Measurements from ENCODE around the gene SYT6. TPM values are rescaled to one million over a fixed set of nuclear protein-coding genes. Genes with fewer than 3 reads are reported as not detected.

SYT6 gene
- total RNA-seq, 1 experiment from 2014 or later: not detected

- no peaks in the 10 kb centered on the region for H3K9me3 ChIP-seq (ENCODE audit: control insufficient read depth, insufficient read depth, low read depth, low read length)
- H3K4me1 ChIP-seq (ENCODE audit: control insufficient read depth, insufficient read depth, low read length): no peaks in the 10 kb centered on the region
- no peak for DNase-seq (ENCODE audit: low read depth, low spot score)
- ATAC-seq: no peak
- in situ Hi-C loops (cut with HindIII; ENCODE audit: low pct_unique_long_range_greater_than_20kb, low sequenced_read_pairs) (no loop called here), intact Hi-C loops (cut with micrococcal nuclease; ENCODE audit: unreplicated experiment) (no loop called here)
- TF ChIP-seq CTCF (IDR thresholded peaks at IDR 0.05) (no peak), POLR2AphosphoS5 (IDR thresholded peaks at IDR 0.05; ENCODE audit: low read depth, low read length) (no peak), TCF7L2 (IDR thresholded peaks at IDR 0.05; ENCODE audit: low read depth, low read length) (no peak), REST (IDR thresholded peaks at IDR 0.05; ENCODE audit: insufficient read depth in 1 of 2, low read depth in 2 of 2, low read length in 1 of 2) (no peak), SIN3A (IDR thresholded peaks at IDR 0.05; ENCODE audit: borderline replicate concordance, insufficient read depth, low read depth, low read length) (no peak)
- POLR2A ChIA-PET: no interaction called here
- no peaks in the 10 kb centered on the region; the same call in 1 of the 2 replicates for H3K27me3 ChIP-seq (ENCODE audit: control insufficient read depth, insufficient read depth, low read length)
- CTCF ChIA-PET: no interaction called here
- no peak overlapping the region for H3K4me3 ChIP-seq (ENCODE audit: low read depth in 2 of 2, low read length in 2 of 2)
- no TSS peak for BruUV-seq (replicated peaks)
- H3K27ac ChIP-seq (ENCODE audit: low read length): no peak overlapping the region
- no peaks in the 10 kb centered on the region for H3K36me3 ChIP-seq (ENCODE audit: control insufficient read depth, insufficient read depth, low read length)
Measured at GRCh38 chr1:114133129-114133528, 20.5 kb downstream of the SYT6 start.

GRCh38 chr1:114131526-114132220 lies 22.0 kb downstream of the SYT6 start:
- H3K4me1 ChIP-seq (ENCODE audit: control insufficient read depth, insufficient read depth, low read length): no peaks in the 10 kb centered on the region
- no peak overlapping the region for H3K27ac ChIP-seq (ENCODE audit: low read length)
- no peaks in the 10 kb centered on the region for H3K9me3 ChIP-seq (ENCODE audit: control insufficient read depth, insufficient read depth, low read depth, low read length)
- no peak for DNase-seq (ENCODE audit: low read depth, low spot score)
- TF ChIP-seq REST (IDR thresholded peaks at IDR 0.05; ENCODE audit: insufficient read depth in 1 of 2, low read depth in 2 of 2, low read length in 1 of 2) (no peak), POLR2AphosphoS5 (IDR thresholded peaks at IDR 0.05; ENCODE audit: low read depth, low read length) (no peak), TCF7L2 (IDR thresholded peaks at IDR 0.05; ENCODE audit: low read depth, low read length) (no peak), SIN3A (IDR thresholded peaks at IDR 0.05; ENCODE audit: borderline replicate concordance, insufficient read depth, low read depth, low read length) (no peak)
- in situ Hi-C loops (cut with HindIII; ENCODE audit: low pct_unique_long_range_greater_than_20kb, low sequenced_read_pairs): no loop called here
- ChIA-PET CTCF (no interaction called here), POLR2A (no interaction called here)
- no TSS peak for BruUV-seq (replicated peaks)
- H3K36me3 ChIP-seq (ENCODE audit: control insufficient read depth, insufficient read depth, low read length): no peaks in the 10 kb centered on the region
- H3K4me3 ChIP-seq (ENCODE audit: low read depth in 2 of 2, low read length in 2 of 2): no peak overlapping the region
- intact Hi-C loops (cut with micrococcal nuclease; ENCODE audit: unreplicated experiment): no loop called here
- H3K27me3 ChIP-seq (ENCODE audit: control insufficient read depth, insufficient read depth, low read length): no peaks in the 10 kb centered on the region; the same call in 1 of the 2 replicates
- no peak for ATAC-seq

Data from Panc1 (cell line).